ENCODE measurements around the gene SLC44A3.

- TF ChIP-seq CTCF (conservative IDR thresholded peaks at IDR 0.05) (peak; percentile 99), ZFX (IDR thresholded peaks at IDR 0.05) (no peak)
Observed at GRCh38 chr1:94805912-94806311, 14.2 kb upstream of the SLC44A3 start.

Data from C4-2B (cell line).